HepG2 (cell line): ENCODE data around the gene AP3M1. TPM values are rescaled to one million over a fixed set of nuclear protein-coding genes. Genes with fewer than 3 reads are reported as not detected.

Source experiments
- ATAC-seq: fragments of 200-7000 bp; cut with Tn5 transposase; 3 replicates; pipeline ENCODE4 v1.9.1; 2020; ENCODE audit warnings: mild to moderate bottlenecking, moderate library complexity
- BruUV-seq: library from RNA; stranded (reverse); fragments of 400-500 nt; replicated peaks from 2 replicates; lab custom pipeline; 2021; lab: Mats Ljungman, UMichigan
- CTCF ChIA-PET: fragments of 300-600 bp; formaldehyde crosslinking; extraction: SDS; loops from one replicate; lab custom pipeline; 2021; ENCODE audit warnings: low total read pairs, inconsistent platforms, low intra/inter-chr PET ratio; lab: Yijun Ruan, JAX
- POLR2A ChIA-PET: fragments of 350-600 bp; sonication (Branson Sonifier 250); formaldehyde crosslinking; loops from one replicate; lab custom pipeline; 2020; ENCODE audit warnings: antibody characterized with exemption, inconsistent platforms; lab: Yijun Ruan, JAX
- DNase-seq: peaks from one replicate; pipeline ENCODE4 v3.0.0-alpha.2; 2015; ENCODE audit warnings: low spot score
- FAIRE-seq: peaks from 3 replicates; lab custom pipeline; 2011; peaks lifted over from hg19 to GRCh38; lab: Jason Lieb, UNC
- H2AFZ ChIP-seq: one replicate; pipeline ENCODE4 v1.6.1; 2011; ENCODE audit warnings: low read length, inconsistent platforms
- H3K27ac ChIP-seq: fragments of 300-600 bp; 3 replicates; pipeline ENCODE4 v1.8.0; 2011; ENCODE audit warnings: mixed run types, mild to moderate bottlenecking, mixed read lengths, low read length, inconsistent platforms; ENCODE audit not compliant: insufficient read depth; ENCODE audit errors: extremely low read length
- H3K27me3 ChIP-seq, 2 experiments: fragments of 200-600 bp in 1 of 2; 2 replicates in 1 of 2; 3 replicates in 1 of 2; pipeline versions ENCODE4 v1.6.0 to v1.8.0; 2011; ENCODE audit warnings: low read length in 2 of 2, mild to moderate bottlenecking in 2 of 2, moderate library complexity in 2 of 2, inconsistent platforms in 1 of 2; ENCODE audit not compliant: insufficient read depth in 2 of 2, control insufficient read depth in 1 of 2
- H3K36me3 ChIP-seq, 2 experiments: fragments of 200-600 bp in 1 of 2; replicated peaks in 1 of 2; 2 replicates in 1 of 2; 3 replicates in 1 of 2; pipeline versions ENCODE4 v1.5.1 to v1.8.0; 2011; ENCODE audit warnings: low read length in 2 of 2, inconsistent platforms in 1 of 2; ENCODE audit not compliant: insufficient read depth in 2 of 2, control insufficient read depth in 1 of 2
- H3K4me1 ChIP-seq: 2 replicates; pipeline ENCODE4 v1.5.1; 2012; ENCODE audit warnings: low read length, inconsistent platforms; ENCODE audit not compliant: insufficient read depth
- H3K4me2 ChIP-seq: 2 replicates; pipeline ENCODE4 v1.6.0; 2011; ENCODE audit warnings: low read depth, low read length, inconsistent platforms
- H3K4me3 ChIP-seq, 3 experiments: fragments of 200-600 bp in 1 of 3; sonication (generic), shearing (Covaris generic) in 1 of 3; replicated peaks in 1 of 3; 2 replicates each; pipeline ENCODE4 v1.5.1; 2011 to 2016; ENCODE audit warnings: low read length in 3 of 3, inconsistent platforms in 2 of 3, low read depth in 2 of 3, mild to moderate bottlenecking in 2 of 3, control low read depth in 1 of 3, mixed read lengths in 1 of 3; ENCODE audit not compliant: insufficient read depth in 1 of 3
- H3K79me2 ChIP-seq: one replicate; pipeline ENCODE4 v1.6.1; 2011; ENCODE audit warnings: low read length, inconsistent platforms; ENCODE audit not compliant: insufficient read depth
- H3K9ac ChIP-seq: 2 replicates; pipeline ENCODE4 v1.6.0; 2011; ENCODE audit warnings: mild to moderate bottlenecking, low read depth, low read length, inconsistent platforms; ENCODE audit not compliant: insufficient read depth
- H3K9me3 ChIP-seq: 2 replicates; pipeline ENCODE4 v1.5.1; 2012; ENCODE audit warnings: mild to moderate bottlenecking, low read length
- H4K20me1 ChIP-seq: 2 replicates; pipeline ENCODE4 v1.6.0; 2011; ENCODE audit warnings: inconsistent platforms, mild to moderate bottlenecking, low read length, moderate library complexity; ENCODE audit not compliant: insufficient read depth
- BORCS8-MEF2B ChIP-seq: sonication (generic); formaldehyde crosslinking; IDR thresholded peaks from 2 replicates; pipeline ENCODE4 v1.8.0; 2022; ENCODE audit warnings: mild to moderate bottlenecking, missing genetic modification reagents
- HOXD1 ChIP-seq: sonication (generic); formaldehyde crosslinking; IDR thresholded peaks from 2 replicates; pipeline ENCODE4 v1.5.0; 2020; ENCODE audit warnings: missing genetic modification reagents
- IRF1 ChIP-seq: sonication (generic); formaldehyde crosslinking; IDR thresholded peaks from 2 replicates; pipeline ENCODE4 v1.4.0; 2020; ENCODE audit warnings: low read depth, mild to moderate bottlenecking, missing genetic modification reagents
- IRF2 ChIP-seq: IDR thresholded peaks from 2 replicates; pipeline ENCODE4 v1.6.1; 2018; ENCODE audit warnings: missing genetic modification reagents, missing compliant biosample characterization
- LBX2 ChIP-seq: sonication (generic); formaldehyde crosslinking; IDR thresholded peaks from 2 replicates; pipeline ENCODE4 v1.5.0; 2020; ENCODE audit warnings: missing genetic modification reagents, mild to moderate bottlenecking, borderline replicate concordance
- NFE2 ChIP-seq: sonication (generic); formaldehyde crosslinking; IDR thresholded peaks from 2 replicates; pipeline ENCODE4 v1.4.0; 2020; ENCODE audit warnings: missing genetic modification reagents
- NFE2L2 ChIP-seq: fragments of 150-350 bp; IDR thresholded peaks from 2 replicates; pipeline ENCODE4 v1.6.1; 2014; ENCODE audit warnings: low read length
- SOX6 ChIP-seq, 2 experiments: fragments of 450-650 bp in 1 of 2; sonication (generic) in 1 of 2; formaldehyde crosslinking in 1 of 2; IDR thresholded peaks; 2 replicates each; pipeline versions ENCODE4 v1.4.0 to v1.6.1; 2017 to 2020; ENCODE audit warnings: antibody characterized with exemption in 1 of 2, mild to moderate bottlenecking in 1 of 2, missing genetic modification reagents in 1 of 2
- SP2 ChIP-seq: sonication (generic); formaldehyde crosslinking; IDR thresholded peaks from 2 replicates; pipeline ENCODE4 v1.5.1; 2020; ENCODE audit warnings: mild to moderate bottlenecking, missing genetic modification reagents
- SPEN ChIP-seq: sonication (generic); formaldehyde crosslinking; IDR thresholded peaks from 2 replicates; pipeline ENCODE4 v1.5.1; 2020; ENCODE audit warnings: low read depth, mild to moderate bottlenecking, missing genetic modification reagents
- TCF7 ChIP-seq: sonication (generic); IDR thresholded peaks from 2 replicates; pipeline ENCODE4 v1.6.1; 2016; ENCODE audit warnings: antibody characterized with exemption, low read depth
- ZMAT5 ChIP-seq: sonication (generic); formaldehyde crosslinking; IDR thresholded peaks from 2 replicates; pipeline ENCODE4 v1.5.0; 2020; ENCODE audit warnings: mild to moderate bottlenecking, low read depth, missing genetic modification reagents, borderline replicate concordance
- ZNF232 ChIP-seq: sonication (generic); formaldehyde crosslinking; IDR thresholded peaks from 2 replicates; pipeline ENCODE4 v1.4.0; 2020; ENCODE audit warnings: missing genetic modification reagents, borderline replicate concordance
- ZNF30 ChIP-seq: sonication (generic); formaldehyde crosslinking; IDR thresholded peaks from 2 replicates; pipeline ENCODE4 v1.5.0; 2020; ENCODE audit warnings: mild to moderate bottlenecking, missing genetic modification reagents
- ZNF816 ChIP-seq: sonication (generic); formaldehyde crosslinking; IDR thresholded peaks from 2 replicates; pipeline ENCODE4 v1.8.0; 2022; ENCODE audit warnings: missing genetic modification reagents, mild to moderate bottlenecking, borderline replicate concordance
- ZNF878 ChIP-seq: sonication (generic); formaldehyde crosslinking; IDR thresholded peaks from 2 replicates; pipeline ENCODE4 v1.8.1; 2023; ENCODE audit warnings: mild to moderate bottlenecking, missing genetic modification reagents, moderate library complexity
- WGBS: methylation state at CpG from one replicate; pipeline ENCODE4 v1.1.6; 2017; ENCODE audit warnings: low lambda C conversion rate; 5-methylcytosine and 5-hydroxymethylcytosine counted together
- in situ Hi-C: cut with HindIII; loops from 2 replicates; pipeline ENCODE4 v1.10.0; 2017; ENCODE audit warnings: low pct_unique_long_range_greater_than_20kb; ENCODE audit not compliant: extremely low pct_ligation_motif_present
- intact Hi-C: fragments of 100-400 bp; cut with micrococcal nuclease; formaldehyde crosslinking; loops from one replicate; pipeline ENCODE4 v1.10.0; 2022; ENCODE audit not compliant: unreplicated experiment
- polyA plus RNA-seq, 8 experiments: library from polyadenylated mRNA; depleted of rRNA in 3 of 8; stranded (reverse) in 7 of 8; unstranded in 1 of 8; fragments of >200 nt; fragmentation: Illumina TruSeq in 4 of 8; extraction: Trizol in 4 of 8; gene quantifications; 2 replicates each; pipeline versions ENCODE4 v1.2.1 to v1.2.3, GENCODE V29; 2011 to 2016; ENCODE audit warnings: low read depth in 4 of 8, missing spikeins in 1 of 8, mixed read lengths in 1 of 8; ENCODE audit not compliant: insufficient read depth in 1 of 8
- total RNA-seq, 5 experiments: library from RNA; depleted of rRNA; stranded (reverse); fragments of >200 nt; fragmentation: Illumina TruSeq; extraction: Trizol; gene quantifications; 2 replicates each; pipeline ENCODE4 v1.2.3, GENCODE V29; 2016; ENCODE audit warnings: low read depth in 1 of 5
- TF ChIP-seq, protein P1 (sequence below): IDR thresholded peaks from 2 replicates; pipeline ENCODE4 v1.6.1; 2016; ENCODE audit warnings: mild to moderate bottlenecking, missing biosample characterization, missing genetic modification reagents

The AP3M1 gene
- total and polyA plus RNA-seq, 2 of the 13 experiments (the other 11 are each of a cell fraction or from before 2014, with no cell fraction given) = 29.0 to 31.6 TPM

DNA sequence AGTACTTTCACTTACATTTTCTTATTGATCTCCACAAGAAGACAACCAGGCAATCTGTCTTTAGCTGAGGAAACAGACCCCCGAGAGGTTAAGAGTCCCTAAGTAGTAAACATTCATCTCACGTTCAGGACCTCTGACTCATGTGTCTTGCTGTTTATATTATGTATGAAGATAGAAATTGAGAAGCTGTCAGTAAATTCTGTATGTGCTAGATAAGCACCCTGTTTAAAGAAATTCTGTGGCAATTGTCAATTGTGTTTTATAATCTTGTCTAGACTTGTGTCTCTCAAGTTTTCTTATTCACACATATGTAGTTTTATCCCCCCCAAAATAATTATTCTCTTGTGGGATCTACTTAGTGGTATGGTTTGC, 14.9 kb upstream of the AP3M1 start:
- TF ChIP-seq ZNF30 = no peak
- H2AFZ ChIP-seq = no peak overlapping the region
- in situ Hi-C loops = no loop called here
- intact Hi-C loops = no loop called here
- no peak for DNase-seq
- H4K20me1 ChIP-seq = no peaks in the 10 kb centered on the region
- POLR2A ChIA-PET = interaction anchor here (1.3 to 2.0 kb wide), 2 partner anchors 11 to 14 kb away, joined by 3 to 6 read pairs; partner anchors contain the start of gene ADK
- no TSS peak for BruUV-seq
- no peak overlapping the region for H3K27ac ChIP-seq
- H3K4me2 ChIP-seq = no peak overlapping the region
- CTCF ChIA-PET = no interaction called here
- H3K4me1 ChIP-seq = peaks cover 9% of the 10 kb centered on the region
- no peak overlapping the region for H3K4me3 ChIP-seq
- H3K9me3 ChIP-seq = no peaks in the 10 kb centered on the region
- H3K9ac ChIP-seq = no peak overlapping the region
- no peaks in the 10 kb centered on the region for H3K27me3 ChIP-seq
- no peaks in the 10 kb centered on the region for H3K36me3 ChIP-seq
- 88% methylated on average over 2 of the region's 2 CpGs for WGBS
- ATAC-seq = no peak
- no peak for FAIRE-seq
- peaks cover 10% of the 10 kb centered on the region for H3K79me2 ChIP-seq

- H3K9me3 ChIP-seq = no peaks in the 10 kb centered on the region
- no peak overlapping the region for H2AFZ ChIP-seq
- FAIRE-seq = no peak
- WGBS = 70% methylated on average over 6 of the region's 6 CpGs
- no TSS peak for BruUV-seq
- in situ Hi-C loops (no loop called here), intact Hi-C loops (no loop called here)
- no peaks in the 10 kb centered on the region for H3K27me3 ChIP-seq
- H3K9ac ChIP-seq = no peak overlapping the region
- H3K4me2 ChIP-seq = no peak overlapping the region
- ChIA-PET POLR2A (interaction anchor here (1.3 to 2.0 kb wide), 2 partner anchors 12 to 14 kb away, joined by 3 to 6 read pairs; partner anchors contain the start of gene ADK), CTCF (no interaction called here)
- no peak overlapping the region for H3K4me3 ChIP-seq
- no peak for DNase-seq
- H3K36me3 ChIP-seq = 0 out of 5 replicates have a peak, but pooled peaks cover 0 to 3% of the 10 kb centered on the region in 2 experiments
- ATAC-seq = no peak
- H3K79me2 ChIP-seq = peaks cover 15% of the 10 kb centered on the region
- no peak overlapping the region for H3K27ac ChIP-seq
- H3K4me1 ChIP-seq = peaks cover 9% of the 10 kb centered on the region
- H4K20me1 ChIP-seq = no peaks in the 10 kb centered on the region
- TF ChIP-seq IRF2 (no peak), ZMAT5 (CRISPR knock-in tag) (no peak), SP2 (CRISPR knock-in tag) (no peak), ZNF232 (no peak), NFE2L2 (no peak), HOXD1 (no peak), LBX2 (CRISPR knock-in tag) (no peak), TCF7 (no peak), BORCS8-MEF2B (CRISPR knock-in tag) (no peak), ZNF816 (CRISPR knock-in tag) (no peak), IRF1 (no peak), SPEN (no peak), ZNF878 (CRISPR knock-in tag) (no peak), SOX6 (IDR thresholded peaks at IDR 0.05) (no peak), SOX6 (CRISPR knock-in tag; IDR thresholded peaks at IDR 0.05) (no peak), NFE2 (CRISPR knock-in tag) (no peak)
- TF ChIP-seq, protein P1, sequence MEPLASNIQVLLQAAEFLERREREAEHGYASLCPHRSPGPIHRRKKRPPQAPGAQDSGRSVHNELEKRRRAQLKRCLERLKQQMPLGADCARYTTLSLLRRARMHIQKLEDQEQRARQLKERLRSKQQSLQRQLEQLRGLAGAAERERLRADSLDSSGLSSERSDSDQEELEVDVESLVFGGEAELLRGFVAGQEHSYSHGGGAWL = no peak
Observed at GRCh38 chr10:74164716-74165529, 14.3 kb upstream of the AP3M1 start.
